ENCODE data around the gene KLHL14.

Gene KLHL14

GRCh38 chr18:32624182-32624723 is 148.6 kb downstream of the KLHL14 start:
- DNase-seq, result no peak

DNA sequence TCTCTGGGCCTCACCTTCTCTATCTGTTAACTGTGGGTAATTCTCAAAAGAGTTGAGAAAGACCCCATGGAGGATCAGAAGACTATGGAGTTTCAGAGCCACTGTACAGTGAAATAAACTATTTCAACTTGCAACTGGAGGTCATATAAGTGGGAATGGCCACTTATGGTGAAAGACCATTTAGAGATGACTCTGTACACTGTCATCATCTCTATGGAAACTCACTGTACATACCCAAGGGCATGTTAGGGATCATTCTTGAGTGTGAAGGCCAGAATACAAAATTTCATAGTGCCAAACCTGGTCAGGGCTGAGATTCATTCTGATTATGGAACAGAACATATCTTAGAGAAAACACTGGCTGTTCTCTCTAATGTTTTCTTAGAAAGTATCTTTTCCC is 149.3 kb downstream of the KLHL14 start:
- DNase-seq, result no peak

Measured in activated CD8-positive, alpha-beta memory T cell treated with anti-CD3 and anti-CD28 coated beads, Interleukin-2, amount 50 U/mL, for 48 hours (primary cell).